HG03097 (cell line): ENCODE data around the gene TBC1D19.

Experiments
- ATAC-seq: cut with Tn5 transposase; IDR thresholded peaks from one replicate; pipeline ENCODE4 v1.9.1; 2021; ENCODE audit not compliant: unreplicated experiment, low FRiP score

TBC1D19 gene

DNA sequence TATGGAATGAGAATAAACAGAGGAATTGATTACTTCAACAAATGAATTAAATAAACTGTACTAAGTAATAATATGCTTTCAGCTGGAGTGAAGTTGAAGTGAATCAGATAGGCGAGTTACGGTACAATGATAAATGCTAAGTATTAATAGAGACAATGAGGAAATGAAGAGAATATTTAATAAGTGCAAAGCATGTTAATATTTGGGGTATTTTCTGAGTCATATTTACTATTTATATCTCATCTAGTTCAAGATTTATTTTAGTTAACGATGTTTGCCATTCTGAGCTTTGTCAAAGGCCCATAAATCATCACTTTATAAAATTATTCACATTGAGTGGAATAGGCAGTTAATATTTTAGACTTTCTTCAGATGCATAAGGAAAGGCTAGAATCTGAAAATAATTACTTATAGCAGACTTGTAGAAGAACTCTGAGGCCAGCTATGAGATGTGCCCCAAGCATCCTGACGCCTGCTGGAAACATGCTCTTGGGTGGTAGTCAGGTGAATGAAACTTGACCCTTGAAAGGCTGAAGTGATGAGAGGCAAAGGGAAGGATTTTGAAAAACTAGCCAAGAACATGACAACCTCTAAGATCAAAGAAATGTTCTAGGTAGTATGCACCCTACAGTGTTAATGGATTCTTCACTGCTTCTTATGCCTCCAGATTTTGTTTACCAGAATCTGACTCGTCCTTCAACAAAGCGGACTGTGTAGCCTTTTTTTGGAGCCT lies 142.9 kb downstream of the TBC1D19 start:
- ATAC-seq: no peak

DNA sequence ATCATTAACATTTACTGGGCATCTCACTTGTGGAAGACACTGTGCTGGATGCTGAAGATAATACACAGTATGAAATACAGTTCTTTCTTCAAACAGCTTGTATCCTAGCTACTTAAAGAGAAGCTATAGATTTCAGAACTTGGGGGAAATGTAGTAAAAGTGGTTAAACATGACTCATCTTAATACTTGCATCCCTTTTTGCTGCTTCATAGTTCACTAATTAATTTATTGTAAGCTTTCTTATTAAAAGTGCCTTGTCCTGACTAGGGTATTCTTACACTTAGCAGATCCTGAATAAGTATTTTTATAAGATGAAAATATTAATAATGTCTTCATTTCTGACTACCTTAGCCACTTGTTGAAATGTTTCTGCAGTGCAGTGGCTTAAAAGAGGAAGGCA lies 144.0 kb downstream of the TBC1D19 start:
- no peak for ATAC-seq

DNA sequence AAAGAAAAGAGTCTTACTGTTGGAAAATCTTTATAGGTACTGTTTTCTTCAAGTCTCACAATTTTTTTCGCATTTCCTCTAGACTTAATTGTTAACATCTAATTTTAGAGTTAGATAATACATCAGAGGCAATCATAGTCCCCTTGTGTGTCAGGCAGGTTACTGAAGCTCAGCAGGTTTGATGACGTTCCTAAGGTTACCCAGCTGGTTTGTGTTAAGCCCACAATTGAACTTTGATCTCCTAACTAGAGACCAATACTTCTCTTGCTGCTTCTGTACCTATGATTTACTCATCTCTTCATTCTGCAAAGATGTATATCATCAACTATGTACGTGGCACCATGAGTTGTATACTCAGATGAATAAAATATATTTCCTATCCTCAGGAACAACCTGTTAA lies 145.1 kb downstream of the TBC1D19 start:
- no peak for ATAC-seq

DNA sequence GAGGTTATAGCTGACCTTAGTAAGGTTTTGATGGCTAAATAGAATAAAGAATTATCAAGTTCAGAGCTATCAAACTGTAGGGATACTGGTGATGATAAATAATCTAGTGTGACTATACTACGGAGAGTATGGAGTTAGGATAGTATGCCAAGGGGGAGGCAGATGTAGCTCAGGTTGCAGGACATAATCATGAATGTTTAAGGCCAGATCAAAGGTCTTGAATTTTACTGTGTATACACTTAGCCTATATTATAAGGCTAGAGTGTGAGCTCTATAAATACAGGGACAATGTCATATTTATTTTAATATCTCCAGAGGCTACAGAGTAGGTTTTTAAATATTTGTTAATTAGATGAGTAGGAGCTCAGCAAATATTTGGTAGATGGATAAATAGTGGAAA lies 145.7 kb downstream of the TBC1D19 start:
- no peak for ATAC-seq

DNA sequence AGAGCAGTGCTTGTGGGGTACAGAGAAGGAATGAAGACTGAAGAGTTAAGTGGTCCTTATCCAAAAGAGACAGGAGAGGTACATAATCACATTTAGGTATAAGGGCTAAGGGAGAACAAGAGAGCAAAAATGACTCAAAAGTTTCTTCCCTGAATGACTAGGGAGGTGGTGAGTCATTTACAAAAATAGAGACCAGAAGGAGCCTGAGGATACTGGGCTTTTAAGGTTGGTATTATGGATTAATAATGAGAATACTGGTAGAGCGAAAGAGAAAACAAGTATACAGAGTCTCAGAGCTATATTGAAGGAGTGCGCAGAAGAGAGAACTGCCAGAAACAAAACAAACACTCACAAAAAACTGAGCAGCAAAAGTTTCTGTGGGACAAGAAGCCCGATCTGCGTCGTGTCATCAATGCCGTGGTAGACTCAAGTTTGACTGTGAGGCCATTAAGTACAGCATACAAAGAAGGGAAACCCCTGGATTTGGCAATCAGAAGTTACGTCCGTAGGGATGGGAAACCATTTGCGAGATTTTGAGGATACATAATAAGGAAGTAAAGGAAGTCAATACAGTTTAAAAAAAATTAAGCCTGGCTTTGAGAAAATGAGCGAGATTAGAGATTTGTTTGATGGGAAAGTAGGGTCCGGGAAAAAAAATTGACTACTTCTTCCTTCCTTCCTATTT lies 147.6 kb downstream of the TBC1D19 start:
- peak; percentile 93 for ATAC-seq

DNA sequence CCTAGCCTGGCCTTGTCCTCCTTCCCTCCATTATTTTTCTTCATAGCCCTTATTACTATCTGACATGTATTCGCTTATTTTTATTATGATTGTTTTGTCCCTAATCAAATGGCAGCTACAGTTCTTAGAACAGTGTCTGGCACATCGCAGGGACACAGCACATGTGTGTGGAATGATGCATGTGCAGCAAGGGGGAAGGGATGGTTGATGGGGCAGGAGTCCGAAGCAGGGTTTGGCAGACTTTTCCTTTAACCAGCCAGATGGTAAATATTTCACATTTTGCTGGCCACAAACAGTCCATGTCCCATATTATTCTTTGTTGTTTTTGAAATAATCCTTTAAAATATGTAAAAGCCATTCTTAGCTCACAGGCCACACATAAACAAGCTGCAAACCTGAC lies 148.5 kb downstream of the TBC1D19 start:
- ATAC-seq: no peak

DNA sequence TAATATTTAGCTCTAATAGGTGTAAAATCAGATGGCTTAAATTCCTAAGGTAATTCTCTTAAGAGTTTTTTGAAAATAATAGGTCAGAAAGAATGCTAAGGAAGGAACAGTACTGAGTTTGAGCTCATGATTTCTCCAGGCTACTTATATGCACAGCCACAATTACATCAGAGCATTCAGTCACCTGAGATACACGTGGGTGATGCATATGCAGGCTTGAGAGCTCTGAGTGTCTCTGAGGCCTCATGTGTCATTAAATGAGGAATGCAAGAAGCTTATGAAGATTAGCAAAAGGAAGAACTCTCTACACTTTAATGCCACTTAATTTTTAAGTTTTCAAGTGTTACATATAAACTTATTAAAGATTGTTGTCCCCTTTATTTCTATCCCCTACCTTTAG lies 152.7 kb downstream of the TBC1D19 start:
- no peak for ATAC-seq

DNA sequence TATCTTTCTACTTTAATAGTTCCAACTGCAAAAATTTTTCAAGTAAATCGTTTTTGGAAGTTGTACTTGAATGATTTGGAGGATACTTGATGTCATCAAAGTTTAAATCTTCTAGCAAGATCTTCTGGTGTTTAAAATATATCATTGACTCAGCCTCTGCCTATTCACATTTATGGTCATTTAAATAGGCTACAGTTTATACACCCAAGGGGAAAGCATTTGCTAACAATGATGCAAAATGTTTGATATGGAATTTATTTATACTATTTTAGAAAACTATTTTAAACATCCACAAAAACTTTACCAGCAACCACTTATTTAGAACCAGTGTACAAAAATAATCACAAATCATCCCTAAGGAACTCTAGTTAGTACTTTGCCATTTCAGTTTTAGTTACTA lies 153.5 kb downstream of the TBC1D19 start:
- no peak for ATAC-seq

DNA sequence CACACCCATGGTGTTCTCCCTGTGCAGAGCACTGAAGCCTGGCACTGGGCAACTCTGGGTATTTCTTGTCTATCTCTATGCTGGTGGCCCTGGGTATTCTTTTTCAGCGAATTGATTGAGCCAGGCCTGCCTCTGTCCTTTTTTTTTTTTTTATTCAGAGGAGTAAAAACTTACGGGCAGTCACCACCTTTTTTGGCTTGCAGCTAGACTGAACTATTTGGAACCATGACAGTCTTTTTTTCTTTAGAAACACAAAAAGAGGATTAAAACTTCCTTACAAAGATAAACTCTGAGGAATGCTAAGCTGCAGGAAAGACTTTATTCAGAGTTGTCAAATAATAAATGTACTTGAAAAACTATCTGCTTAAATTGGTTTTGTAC lies 157.6 kb downstream of the TBC1D19 start:
- no peak for ATAC-seq

DNA sequence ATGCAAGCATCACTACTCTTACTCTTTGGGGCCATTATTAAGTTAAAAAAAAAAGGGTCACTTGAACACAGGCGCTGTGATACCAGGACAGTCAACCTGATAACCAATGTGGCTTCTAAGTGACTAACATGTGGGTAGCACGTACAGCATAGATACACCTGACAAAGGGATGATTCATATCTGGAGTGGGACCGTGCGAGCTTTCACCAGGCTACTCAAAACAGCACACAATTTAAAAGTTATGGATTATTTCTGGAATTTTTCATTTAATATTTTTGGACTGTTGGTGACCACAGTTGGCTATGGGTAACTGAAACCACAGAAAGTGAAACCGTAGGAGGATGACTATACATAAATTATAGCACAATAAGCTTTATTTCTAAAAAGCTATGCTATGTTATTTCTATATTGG lies 162.9 kb downstream of the TBC1D19 start:
- ATAC-seq: peak; percentile 100

DNA sequence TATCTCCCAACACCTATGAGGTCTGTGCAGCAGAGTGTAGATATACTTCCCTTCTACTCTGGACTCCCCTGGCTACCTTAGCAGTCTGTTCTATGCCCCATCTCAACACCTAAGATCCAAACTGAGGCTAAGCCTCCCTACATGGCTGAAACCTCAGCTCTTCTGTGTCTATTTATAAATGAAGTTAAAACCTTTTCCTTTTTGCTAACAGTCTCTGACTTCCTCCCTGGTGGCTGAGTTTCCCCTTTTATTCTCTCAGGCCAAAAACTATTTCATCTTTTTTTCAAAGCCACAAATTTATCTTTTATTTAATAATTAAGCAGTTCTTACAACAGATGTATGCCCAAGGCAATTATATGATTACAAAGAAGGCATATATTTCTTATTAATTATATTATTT lies 164.9 kb downstream of the TBC1D19 start:
- no peak for ATAC-seq

DNA sequence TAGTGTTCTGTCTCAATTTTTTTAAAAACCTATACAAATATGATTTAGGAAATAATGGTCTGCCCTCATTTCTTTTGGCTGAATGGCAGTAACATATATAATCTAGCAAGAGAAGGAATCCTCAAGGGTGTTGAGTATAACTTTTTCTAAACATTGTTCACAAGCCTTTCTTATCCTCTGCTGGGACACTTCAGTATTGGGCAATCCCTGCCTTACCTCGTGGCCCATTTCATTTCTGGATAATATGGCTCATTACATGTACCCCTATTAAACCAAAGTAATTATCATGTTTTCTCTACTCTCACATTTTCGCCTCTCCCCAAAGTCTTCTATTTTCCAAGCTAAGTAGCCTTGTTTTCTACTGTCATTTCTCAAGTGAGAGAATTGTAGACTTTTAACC lies 166.0 kb downstream of the TBC1D19 start:
- no peak for ATAC-seq

DNA sequence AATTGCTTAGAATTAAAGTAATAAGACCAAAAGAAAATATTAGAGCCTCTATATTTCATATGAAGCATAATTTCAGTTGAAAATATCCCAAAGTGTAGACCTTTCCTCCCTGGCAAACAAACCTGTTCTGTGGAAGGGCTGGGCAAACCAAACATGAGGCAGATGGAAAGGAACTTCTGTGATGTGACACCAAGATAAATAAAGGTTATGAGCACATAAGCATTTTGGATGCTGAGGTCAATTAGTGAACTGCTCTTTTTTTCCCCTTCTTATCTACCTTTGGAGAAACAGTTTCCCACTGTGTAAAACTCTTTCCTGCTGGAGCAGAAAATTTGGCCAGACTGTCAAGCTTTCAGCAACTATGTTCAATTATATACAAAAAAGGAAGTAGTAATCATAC lies 167.1 kb downstream of the TBC1D19 start:
- no peak for ATAC-seq

DNA sequence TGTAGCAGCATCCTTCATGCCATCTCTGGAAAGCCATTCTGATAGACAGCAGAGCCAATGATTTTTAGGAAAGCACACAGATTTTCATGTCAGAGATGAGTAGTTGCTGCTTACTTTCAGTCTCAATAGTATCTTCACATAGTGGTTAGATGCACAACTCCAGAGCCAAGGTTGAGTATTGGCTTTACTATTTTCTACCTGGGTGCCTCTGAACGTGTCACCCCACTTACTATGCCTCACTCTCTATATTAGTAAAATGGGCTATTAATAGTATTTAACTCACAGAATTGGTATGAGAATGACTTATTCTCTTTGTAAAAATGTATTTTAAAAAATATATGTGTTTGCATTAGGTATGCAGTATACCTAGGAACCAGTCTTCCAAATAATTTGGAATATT lies 168.0 kb downstream of the TBC1D19 start:
- peak; percentile 61 for ATAC-seq

DNA sequence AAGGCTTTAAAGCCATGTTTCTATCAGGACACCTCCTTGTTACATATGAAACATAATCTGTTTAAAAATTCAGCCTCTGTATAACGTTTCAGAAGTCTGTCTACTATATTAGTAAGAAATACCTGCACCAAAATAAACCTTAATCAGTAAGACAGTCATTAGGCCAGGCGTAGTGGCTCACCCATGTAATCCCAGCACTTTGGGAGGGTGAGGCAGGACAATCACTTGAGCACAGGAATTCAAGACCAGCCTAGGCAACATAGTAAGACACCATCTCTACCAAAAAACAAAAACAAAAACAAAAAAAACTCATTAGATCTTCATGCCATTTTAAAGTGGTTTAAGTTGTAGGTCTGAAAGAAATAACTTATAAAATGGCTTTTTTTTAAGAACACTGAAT lies 169.3 kb downstream of the TBC1D19 start:
- no peak for ATAC-seq

DNA sequence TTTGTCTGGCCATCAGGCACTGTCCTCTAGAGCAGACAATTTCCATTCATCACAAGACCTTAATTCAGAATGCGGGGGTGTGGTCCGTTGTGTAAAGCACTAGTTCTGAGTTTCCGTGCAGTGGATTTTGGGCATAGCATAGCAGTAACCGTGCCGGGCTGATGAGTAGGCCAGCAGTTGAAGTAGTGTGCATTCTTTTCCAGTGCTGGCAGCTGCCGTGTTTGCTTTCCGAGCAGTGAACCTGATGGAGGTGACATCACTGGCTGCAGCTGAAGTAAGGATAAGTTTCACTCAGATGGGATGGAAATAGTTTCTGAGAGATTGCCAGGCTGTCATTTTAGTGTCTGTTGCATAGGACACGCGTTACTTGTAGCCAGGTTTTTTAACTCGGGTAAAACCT lies 169.7 kb downstream of the TBC1D19 start:
- ATAC-seq: no peak

DNA sequence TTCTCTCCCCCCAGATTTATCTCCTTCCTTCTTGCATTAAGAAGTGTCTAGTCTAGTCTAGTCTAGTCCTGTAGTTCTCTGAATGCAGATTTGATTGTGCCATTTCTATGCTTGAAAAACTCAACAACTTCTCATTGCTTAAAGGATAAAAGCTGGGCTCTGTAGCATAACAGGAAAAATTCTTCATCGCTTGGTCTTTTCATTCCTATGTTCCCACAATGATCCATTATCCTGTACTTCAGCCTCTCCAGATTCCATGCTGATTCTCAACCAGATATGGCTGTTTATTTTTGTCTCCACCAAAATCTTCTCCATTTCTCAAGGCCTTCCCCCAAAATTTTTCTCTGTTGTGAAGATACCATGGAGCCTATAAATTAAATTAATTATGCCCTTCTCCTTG lies 173.9 kb downstream of the TBC1D19 start:
- ATAC-seq: no peak

DNA sequence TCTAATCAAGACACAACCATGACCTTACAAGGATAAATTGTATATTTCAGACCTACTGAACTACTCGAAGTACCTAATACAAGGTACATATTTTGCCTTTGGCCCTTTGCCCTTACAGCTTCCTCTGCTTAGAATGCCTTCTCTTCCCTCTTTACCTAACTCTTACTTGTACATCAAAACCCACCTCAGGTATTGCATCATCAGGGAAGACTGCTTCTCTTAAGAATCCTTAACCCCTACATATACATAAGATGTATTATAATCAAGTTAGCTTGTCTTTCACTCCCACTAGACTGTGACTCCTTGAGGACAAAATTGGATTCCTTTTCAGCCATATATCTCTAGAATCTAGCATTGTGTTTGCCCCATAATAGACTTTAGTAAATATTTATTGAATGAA lies 175.0 kb downstream of the TBC1D19 start:
- no peak for ATAC-seq

DNA sequence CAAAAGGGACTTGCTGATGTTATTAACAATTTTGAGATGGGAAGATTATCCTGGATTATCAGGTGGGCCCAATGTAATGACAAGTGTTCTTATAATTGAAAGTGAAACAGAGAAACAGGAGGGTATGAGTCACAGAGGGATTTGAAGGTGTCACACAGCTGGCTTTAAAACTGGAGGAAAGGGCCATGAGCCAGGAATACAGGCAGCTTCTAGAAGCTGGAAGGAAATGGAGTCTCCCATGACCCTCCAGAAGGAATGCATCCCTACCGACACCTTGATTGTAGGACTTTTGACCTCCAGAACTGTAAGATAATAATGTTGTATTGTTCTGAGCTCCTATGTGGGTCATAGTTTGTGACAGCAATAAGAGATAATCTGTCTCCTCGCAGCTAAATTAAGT lies 178.8 kb downstream of the TBC1D19 start:
- ATAC-seq: no peak

DNA sequence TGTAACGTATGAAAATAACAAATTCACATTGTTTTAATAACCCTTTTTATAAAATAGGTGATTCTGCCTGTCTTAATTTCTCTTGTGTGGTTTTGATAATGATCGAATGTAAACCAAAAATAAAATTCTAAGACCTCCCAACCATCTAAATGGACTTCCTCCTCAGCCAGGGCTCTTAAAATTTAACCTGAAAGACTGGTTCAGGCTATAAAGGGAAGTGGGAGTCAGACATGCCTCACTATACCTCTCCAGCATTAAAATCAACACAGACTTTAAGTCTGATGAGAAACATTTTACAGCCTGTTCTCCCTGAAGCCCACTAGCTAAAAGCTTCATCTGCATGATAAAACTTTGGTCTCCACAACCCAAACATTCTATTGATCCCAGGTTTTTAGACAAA lies 179.2 kb downstream of the TBC1D19 start:
- no peak for ATAC-seq

DNA sequence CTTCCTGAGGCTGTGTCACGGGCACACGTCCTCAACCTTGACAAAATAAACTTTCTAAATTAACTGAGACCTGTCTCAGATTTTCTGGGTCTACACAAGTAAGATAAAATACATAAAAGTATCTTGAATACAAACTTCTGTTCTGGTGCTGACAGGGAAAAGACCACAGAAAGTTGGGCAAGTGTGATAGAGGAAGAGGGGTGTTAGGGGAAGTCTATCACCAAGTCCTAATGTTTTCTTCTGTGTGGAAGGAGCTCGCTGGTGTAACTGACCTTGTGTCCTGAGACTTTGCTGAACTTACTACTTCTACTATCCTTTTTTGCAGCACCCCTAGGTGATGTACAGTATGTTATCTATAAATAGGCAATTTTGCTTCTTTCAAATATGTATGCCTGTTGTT lies 179.8 kb downstream of the TBC1D19 start:
- no peak for ATAC-seq

DNA sequence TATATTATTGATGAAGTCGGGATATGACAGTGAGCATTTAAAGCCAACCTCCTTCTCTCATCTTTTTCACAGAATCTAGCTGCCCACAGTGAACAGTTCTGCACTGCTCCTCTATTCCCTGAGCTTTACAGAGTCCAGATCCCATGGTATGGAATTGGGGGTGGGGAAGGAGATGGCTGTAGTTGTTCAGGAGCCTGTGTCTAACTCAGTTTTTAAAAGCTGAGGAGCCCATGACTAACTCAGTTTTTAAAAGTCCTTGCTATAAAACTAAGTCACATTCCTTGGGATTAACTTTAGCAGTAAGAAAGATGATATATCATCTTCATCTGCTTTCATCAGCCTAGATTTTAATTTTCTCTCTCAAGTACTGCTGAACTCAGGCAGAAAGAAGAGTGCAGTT lies 180.3 kb downstream of the TBC1D19 start:
- no peak for ATAC-seq

DNA sequence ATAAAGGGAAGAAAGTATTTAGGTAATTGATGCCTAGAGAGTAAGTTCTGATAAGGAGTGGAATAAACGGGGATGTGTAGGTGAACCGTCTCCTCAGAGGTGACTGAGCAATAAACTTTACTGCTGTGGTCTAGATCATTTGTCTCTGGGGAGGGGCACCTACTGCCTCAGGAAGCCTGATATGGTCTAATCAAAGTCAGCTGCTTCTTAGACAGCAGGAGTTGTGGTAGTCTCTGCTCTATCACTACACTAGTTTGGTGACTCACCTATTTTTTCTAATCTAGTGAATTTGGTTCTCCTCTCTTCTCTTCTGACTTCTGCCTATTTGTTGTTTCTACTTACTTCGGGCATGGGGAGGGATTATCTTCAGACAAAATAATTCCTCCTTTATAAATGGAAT lies 181.6 kb downstream of the TBC1D19 start:
- no peak for ATAC-seq
